DOHH2 (cell line): ENCODE data around the gene GABPA.

Source experiments
- H3F3A ChIP-seq: fragments of 200-600 bp; sonication (generic), shearing (Covaris generic); 2 replicates; pipeline ENCODE4 v1.6.0; 2016; ENCODE audit warnings: antibody characterized with exemption, mild to moderate bottlenecking; ENCODE audit not compliant: control insufficient read depth, insufficient read depth
- H3K27ac ChIP-seq: fragments of 200-600 bp; sonication (generic); 2 replicates; pipeline ENCODE4 v1.5.1; 2014; ENCODE audit warnings: low read depth, mild to moderate bottlenecking, low read length, moderate library complexity
- H3K27me3 ChIP-seq: fragments of 200-600 bp; sonication (generic); 2 replicates; pipeline ENCODE4 v1.6.1; 2014; ENCODE audit warnings: mild to moderate bottlenecking, low read length, mixed read lengths; ENCODE audit not compliant: control insufficient read depth
- H3K36me3 ChIP-seq: fragments of 200-600 bp; sonication (generic); 2 replicates; pipeline ENCODE4 v1.6.1; 2014; ENCODE audit warnings: mild to moderate bottlenecking, low read length, moderate library complexity, mixed read lengths; ENCODE audit not compliant: control insufficient read depth
- H3K4me1 ChIP-seq: fragments of 200-600 bp; sonication (generic); 2 replicates; pipeline ENCODE4 v1.6.1; 2014; ENCODE audit warnings: mild to moderate bottlenecking, low read length, mixed read lengths; ENCODE audit not compliant: control insufficient read depth
- H3K4me2 ChIP-seq: fragments of 200-600 bp; sonication (generic); 2 replicates; pipeline ENCODE4 v1.6.0; 2014; ENCODE audit warnings: mild to moderate bottlenecking, low read length, moderate library complexity
- H3K4me3 ChIP-seq: fragments of 200-600 bp; sonication (generic); 2 replicates; pipeline ENCODE4 v1.5.1; 2014; ENCODE audit warnings: mild to moderate bottlenecking, low read length, mixed read lengths
- H3K79me2 ChIP-seq: fragments of 200-600 bp; sonication (generic); 2 replicates; pipeline ENCODE4 v1.6.1; 2014; ENCODE audit warnings: mild to moderate bottlenecking, low read length, mixed read lengths; ENCODE audit not compliant: control insufficient read depth
- H3K9me2 ChIP-seq: fragments of 200-600 bp; sonication (generic); replicated peaks from 2 replicates; pipeline ENCODE4 v1.6.1; 2014; ENCODE audit warnings: mild to moderate bottlenecking, low read length, mixed read lengths; ENCODE audit not compliant: control insufficient read depth
- H3K9me3 ChIP-seq: fragments of 200-600 bp; sonication (generic); 2 replicates; pipeline ENCODE4 v1.6.1; 2014; ENCODE audit warnings: antibody characterized with exemption, low read length, mixed read lengths; ENCODE audit not compliant: control insufficient read depth, insufficient read depth
- H4K20me1 ChIP-seq: fragments of 200-600 bp; sonication (generic); 2 replicates; pipeline ENCODE4 v1.6.0; 2014; ENCODE audit warnings: low read depth, mild to moderate bottlenecking, antibody characterized with exemption, low read length, moderate library complexity; ENCODE audit not compliant: control insufficient read depth, insufficient read depth
- EZH2phosphoT487 ChIP-seq: fragments of 200-600 bp; sonication (generic); IDR thresholded peaks from 2 replicates; pipeline ENCODE4 v1.6.1; 2017; ENCODE audit warnings: borderline replicate concordance, mild to moderate bottlenecking, antibody characterized with exemption, low read length, moderate library complexity, mixed read lengths
- TF ChIP-seq, protein P1 (sequence below): fragments of 200-600 bp; sonication (generic); IDR thresholded peaks from one replicate; pipeline ENCODE4 v1.5.1; 2014; ENCODE audit warnings: antibody characterized with exemption, mild to moderate bottlenecking, low read depth, low read length; ENCODE audit not compliant: poor library complexity, severe bottlenecking

GABPA gene

GRCh38 chr21:25701529-25701928 is 33.2 kb upstream of the GABPA start:
- no peaks in the 10 kb centered on the region for H4K20me1 ChIP-seq
- H3K27ac ChIP-seq = no peak overlapping the region
- H3K27me3 ChIP-seq = no peaks in the 10 kb centered on the region
- no peaks in the 10 kb centered on the region for H3K79me2 ChIP-seq
- H3K9me3 ChIP-seq = no peaks in the 10 kb centered on the region
- no peak for TF ChIP-seq EZH2phosphoT487
- TF ChIP-seq, protein P1, sequence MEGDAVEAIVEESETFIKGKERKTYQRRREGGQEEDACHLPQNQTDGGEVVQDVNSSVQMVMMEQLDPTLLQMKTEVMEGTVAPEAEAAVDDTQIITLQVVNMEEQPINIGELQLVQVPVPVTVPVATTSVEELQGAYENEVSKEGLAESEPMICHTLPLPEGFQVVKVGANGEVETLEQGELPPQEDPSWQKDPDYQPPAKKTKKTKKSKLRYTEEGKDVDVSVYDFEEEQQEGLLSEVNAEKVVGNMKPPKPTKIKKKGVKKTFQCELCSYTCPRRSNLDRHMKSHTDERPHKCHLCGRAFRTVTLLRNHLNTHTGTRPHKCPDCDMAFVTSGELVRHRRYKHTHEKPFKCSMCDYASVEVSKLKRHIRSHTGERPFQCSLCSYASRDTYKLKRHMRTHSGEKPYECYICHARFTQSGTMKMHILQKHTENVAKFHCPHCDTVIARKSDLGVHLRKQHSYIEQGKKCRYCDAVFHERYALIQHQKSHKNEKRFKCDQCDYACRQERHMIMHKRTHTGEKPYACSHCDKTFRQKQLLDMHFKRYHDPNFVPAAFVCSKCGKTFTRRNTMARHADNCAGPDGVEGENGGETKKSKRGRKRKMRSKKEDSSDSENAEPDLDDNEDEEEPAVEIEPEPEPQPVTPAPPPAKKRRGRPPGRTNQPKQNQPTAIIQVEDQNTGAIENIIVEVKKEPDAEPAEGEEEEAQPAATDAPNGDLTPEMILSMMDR = no peak
- no peaks in the 10 kb centered on the region for H3K9me2 ChIP-seq
- H3K4me2 ChIP-seq = no peak overlapping the region
- no peaks in the 10 kb centered on the region for H3K36me3 ChIP-seq
- H3K4me3 ChIP-seq = no peak overlapping the region
- H3F3A ChIP-seq = no peaks in the 10 kb centered on the region
- H3K4me1 ChIP-seq = no peaks in the 10 kb centered on the region

GRCh38 chr21:25708467-25709065 is 26.2 kb upstream of the GABPA start:
- H3K4me2 ChIP-seq = no peak overlapping the region
- no peaks in the 10 kb centered on the region for H3K9me3 ChIP-seq
- no peak for TF ChIP-seq EZH2phosphoT487
- TF ChIP-seq, protein P1 = peak; percentile 78

GRCh38 chr21:25709684-25710265 is 25.0 kb upstream of the GABPA start:
- no peaks in the 10 kb centered on the region for H3K9me3 ChIP-seq
- H3K4me2 ChIP-seq = no peak overlapping the region
- no peaks in the 10 kb centered on the region for H3K27me3 ChIP-seq
- no peak overlapping the region for H3K4me3 ChIP-seq
- no peak for TF ChIP-seq EZH2phosphoT487
- TF ChIP-seq, protein P1 = no peak
- H3K27ac ChIP-seq = no peak overlapping the region
- H3K9me2 ChIP-seq = no peaks in the 10 kb centered on the region
- no peaks in the 10 kb centered on the region for H3K4me1 ChIP-seq
- H3K36me3 ChIP-seq = no peaks in the 10 kb centered on the region
- no peaks in the 10 kb centered on the region for H3K79me2 ChIP-seq
- no peaks in the 10 kb centered on the region for H3F3A ChIP-seq
- H4K20me1 ChIP-seq = no peaks in the 10 kb centered on the region

More at GRCh38 chr21:25708467-25709065, 26.2 kb upstream of the GABPA start:
- Histone ChIP-seq H3K4me3 (no peak overlapping the region), H3F3A (no peaks in the 10 kb centered on the region), H3K27ac (no peak overlapping the region), H3K79me2 (no peaks in the 10 kb centered on the region), H3K36me3 (no peaks in the 10 kb centered on the region), H4K20me1 (no peaks in the 10 kb centered on the region), H3K27me3 (no peaks in the 10 kb centered on the region), H3K9me2 (no peaks in the 10 kb centered on the region), H3K4me1 (no peaks in the 10 kb centered on the region)
